ENCODE measurements around the gene S100A7A. TPM values are rescaled to one million over a fixed set of nuclear protein-coding genes. Genes with fewer than 3 reads are reported as not detected.

The S100A7A gene
- total RNA-seq, 1 donor from 2014 or later = not detected

- Mint-ChIP-seq H3K27ac (no peak overlapping the region), H3K4me3 (no peak overlapping the region), H3K9me3 (no peaks in the 10 kb centered on the region), H3K27me3 (peaks cover 28% of the 10 kb centered on the region), H3K36me3 (ENCODE audit: low read depth) (no peaks in the 10 kb centered on the region), H3K4me1 (no peaks in the 10 kb centered on the region)
- ATAC-seq (ENCODE audit: low read depth) = no peak
- no peak for DNase-seq
- ChIA-PET CTCF (no interaction called here), POLR2A (no interaction called here)
- intact Hi-C loops (cut with micrococcal nuclease) = no loop called here
- no peak for TF ChIP-seq CTCF (IDR thresholded peaks at IDR 0.05)
These were observed 11.8 kb downstream of the S100A7A start for GRCh38 chr1:153428073-153428638.

- Mint-ChIP-seq H3K27me3 (peaks cover 35% of the 10 kb centered on the region), H3K36me3 (ENCODE audit: low read depth) (no peaks in the 10 kb centered on the region), H3K27ac (no peak overlapping the region), H3K4me1 (no peaks in the 10 kb centered on the region), H3K9me3 (no peaks in the 10 kb centered on the region), H3K4me3 (no peak overlapping the region)
- intact Hi-C loops (cut with micrococcal nuclease) = no loop called here
- TF ChIP-seq CTCF (IDR thresholded peaks at IDR 0.05) = no peak
- CTCF ChIA-PET = no interaction called here
- no peak for ATAC-seq (ENCODE audit: low read depth)
- no peak for DNase-seq
- POLR2A ChIA-PET = no interaction called here
These were observed 12.5 kb downstream of the S100A7A start for GRCh38 chr1:153428791-153429190.

- ChIA-PET CTCF (no interaction called here), POLR2A (no interaction called here)
- H3K9me3 Mint-ChIP-seq = no peaks in the 10 kb centered on the region
- DNase-seq (no peak), ATAC-seq (ENCODE audit: low read depth) (no peak)
- TF ChIP-seq CTCF (IDR thresholded peaks at IDR 0.05) = no peak
- H3K27ac Mint-ChIP-seq = no peak overlapping the region
- intact Hi-C loops (cut with micrococcal nuclease) = no loop called here
- H3K27me3 Mint-ChIP-seq = peaks cover 41% of the 10 kb centered on the region
- no peaks in the 10 kb centered on the region for H3K36me3 Mint-ChIP-seq (ENCODE audit: low read depth)
- no peak overlapping the region for H3K4me3 Mint-ChIP-seq
- H3K4me1 Mint-ChIP-seq = no peaks in the 10 kb centered on the region
These were observed 13.2 kb downstream of the S100A7A start for GRCh38 chr1:153429266-153430165.

GRCh38 chr1:153430166-153430553 is 13.8 kb downstream of the S100A7A start:
- POLR2A ChIA-PET = no interaction called here
- Mint-ChIP-seq H3K4me3 (no peak overlapping the region), H3K27ac (no peak overlapping the region), H3K4me1 (no peaks in the 10 kb centered on the region), H3K27me3 (peaks cover 38% of the 10 kb centered on the region), H3K36me3 (ENCODE audit: low read depth) (no peaks in the 10 kb centered on the region), H3K9me3 (no peaks in the 10 kb centered on the region)
- CTCF ChIA-PET = no interaction called here
- ATAC-seq (ENCODE audit: low read depth) (no peak), DNase-seq (no peak)
- TF ChIP-seq CTCF (IDR thresholded peaks at IDR 0.05) = no peak
- intact Hi-C loops (cut with micrococcal nuclease) = no loop called here

GRCh38 chr1:153430561-153430960 is 14.2 kb downstream of the S100A7A start:
- no peaks in the 10 kb centered on the region for H3K4me1 Mint-ChIP-seq
- no peak for TF ChIP-seq CTCF (IDR thresholded peaks at IDR 0.05)
- intact Hi-C loops (cut with micrococcal nuclease) = no loop called here
- H3K9me3 Mint-ChIP-seq = no peaks in the 10 kb centered on the region
- ATAC-seq (ENCODE audit: low read depth) (no peak), DNase-seq (no peak)
- CTCF ChIA-PET = no interaction called here
- H3K4me3 Mint-ChIP-seq = no peak overlapping the region
- H3K36me3 Mint-ChIP-seq (ENCODE audit: low read depth) = no peaks in the 10 kb centered on the region
- POLR2A ChIA-PET = no interaction called here
- no peak overlapping the region for H3K27ac Mint-ChIP-seq
- H3K27me3 Mint-ChIP-seq = peaks cover 34% of the 10 kb centered on the region

Measured in activated B cell treated with CpG ODN at 0.5 μM for 24 hours (primary cell).